ENCODE results near the gene TMPRSS11A.

The TMPRSS11A gene, protein sequence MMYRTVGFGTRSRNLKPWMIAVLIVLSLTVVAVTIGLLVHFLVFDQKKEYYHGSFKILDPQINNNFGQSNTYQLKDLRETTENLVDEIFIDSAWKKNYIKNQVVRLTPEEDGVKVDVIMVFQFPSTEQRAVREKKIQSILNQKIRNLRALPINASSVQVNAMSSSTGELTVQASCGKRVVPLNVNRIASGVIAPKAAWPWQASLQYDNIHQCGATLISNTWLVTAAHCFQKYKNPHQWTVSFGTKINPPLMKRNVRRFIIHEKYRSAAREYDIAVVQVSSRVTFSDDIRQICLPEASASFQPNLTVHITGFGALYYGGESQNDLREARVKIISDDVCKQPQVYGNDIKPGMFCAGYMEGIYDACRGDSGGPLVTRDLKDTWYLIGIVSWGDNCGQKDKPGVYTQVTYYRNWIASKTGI

DNA sequence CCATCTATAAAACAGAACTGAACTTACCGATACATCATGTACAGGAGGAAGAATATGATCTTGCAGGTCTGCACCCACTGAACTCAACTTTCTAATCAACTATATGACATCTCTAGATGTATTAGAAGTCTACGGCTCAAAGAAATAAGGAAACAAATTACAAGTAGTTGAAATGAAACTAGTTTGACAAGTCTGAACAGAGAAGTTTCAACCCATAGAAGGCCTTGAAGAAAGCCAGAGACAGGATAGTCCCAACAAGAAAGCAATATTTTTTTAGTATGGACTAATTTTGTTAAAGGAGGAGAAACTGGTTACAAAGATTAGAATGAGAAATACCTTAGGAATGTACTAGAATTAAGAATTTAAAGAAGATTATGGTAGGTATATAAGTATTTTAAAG, at the start of gene TMPRSS11A:
Gene TMPRSS11A (minus strand): TSS at position 138 of the 400 bp plus-strand sequence. CDS start 100 bp downstream, at position 38.
- no peak for DNase-seq

DNA sequence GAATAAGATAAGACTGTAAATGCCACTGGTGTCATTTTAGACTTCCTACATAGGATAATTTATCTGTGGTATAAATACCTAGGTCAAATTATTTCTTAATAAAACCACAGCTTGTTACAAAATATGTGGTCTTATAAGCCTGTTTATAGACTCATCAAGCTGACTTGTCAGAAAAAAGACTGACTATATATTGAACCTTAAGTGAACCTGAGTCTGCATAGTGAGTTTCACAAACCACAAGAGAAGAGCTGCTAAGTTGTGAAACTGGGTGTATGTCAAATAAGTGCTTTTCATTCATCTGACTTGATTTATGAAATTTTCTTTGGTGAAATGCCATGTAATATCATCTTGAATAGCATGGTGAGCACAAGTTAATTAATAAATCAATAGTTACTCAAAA, 48.4 kb upstream of the TMPRSS11A start:
- no peak for DNase-seq

DNA sequence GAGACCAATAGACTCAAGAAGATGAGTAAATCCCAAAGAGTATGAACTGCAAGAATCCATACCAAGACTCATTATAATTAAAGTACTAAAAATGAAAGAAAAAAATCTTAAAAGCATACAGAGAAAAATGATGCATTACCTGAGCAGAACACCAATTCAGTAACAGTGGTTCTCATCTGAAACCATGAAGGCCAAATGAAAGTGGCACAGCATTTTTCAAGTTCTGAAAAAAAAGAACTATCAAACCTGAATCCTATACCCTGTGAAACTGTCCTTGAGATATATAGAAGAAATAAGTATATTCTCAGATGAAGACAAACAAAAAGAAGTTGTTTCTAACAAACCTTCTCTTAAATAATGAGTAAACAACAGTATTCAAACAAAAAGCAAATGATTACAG, 39.6 kb upstream of the TMPRSS11A start:
- no peak for DNase-seq

DNA sequence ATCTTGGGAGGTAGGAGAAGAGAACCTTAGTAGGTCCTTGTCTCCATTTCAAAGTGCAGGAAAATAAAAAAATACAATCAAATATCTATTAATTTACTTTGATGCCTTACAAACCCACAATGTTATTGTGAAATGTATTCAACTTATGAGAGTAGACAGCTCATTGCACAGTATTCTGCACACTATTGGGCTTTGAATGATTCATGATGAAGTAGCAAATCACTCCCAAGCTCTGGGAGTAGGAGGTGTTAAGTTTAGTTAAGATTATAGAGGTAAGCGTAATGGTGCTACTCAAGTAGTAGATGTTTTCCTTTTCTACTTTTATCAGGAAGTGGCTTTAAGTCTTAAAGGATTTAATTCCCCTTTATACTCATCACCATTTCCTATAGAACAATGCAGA, 32.8 kb upstream of the TMPRSS11A start:
- no peak for DNase-seq

DNA sequence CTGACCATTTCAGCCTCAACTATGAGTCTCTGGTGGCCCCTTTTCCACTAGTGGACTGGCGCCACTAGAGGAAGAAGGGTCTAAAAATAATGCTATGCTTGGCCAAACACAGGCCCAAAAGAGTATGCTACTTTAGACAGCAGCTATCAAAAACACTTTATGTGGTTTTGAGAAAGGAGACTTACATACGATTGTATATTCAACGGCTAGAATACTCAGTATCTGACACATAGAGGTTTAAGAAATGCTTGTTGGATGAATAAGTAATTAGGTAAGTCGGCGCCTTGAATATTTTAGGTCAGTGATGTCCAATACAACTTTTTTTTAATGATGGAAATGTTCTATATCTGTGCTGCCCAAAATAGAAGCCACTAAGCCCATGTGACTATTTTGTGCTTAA, 25.7 kb upstream of the TMPRSS11A start:
- no peak for DNase-seq

DNA sequence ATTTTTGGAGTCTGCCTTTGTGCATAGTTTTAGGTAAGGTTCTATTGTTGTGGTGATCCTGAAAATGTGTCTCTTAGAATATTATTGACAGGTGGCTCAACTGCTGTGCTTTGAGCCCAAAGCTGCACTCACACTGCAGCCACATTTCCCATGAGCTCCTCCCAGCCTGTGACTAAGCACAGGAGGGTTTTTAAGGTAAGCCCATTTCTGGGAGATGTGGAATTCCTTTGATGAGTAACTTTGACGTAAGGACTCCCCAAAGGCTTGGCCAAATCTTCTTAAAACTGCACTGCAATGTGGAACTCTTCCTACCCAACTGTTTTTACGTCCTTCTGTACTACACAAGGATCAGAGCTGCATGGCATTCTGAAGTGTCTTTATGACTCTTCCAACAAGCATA, 20.0 kb upstream of the TMPRSS11A start:
- no peak for DNase-seq

DNA sequence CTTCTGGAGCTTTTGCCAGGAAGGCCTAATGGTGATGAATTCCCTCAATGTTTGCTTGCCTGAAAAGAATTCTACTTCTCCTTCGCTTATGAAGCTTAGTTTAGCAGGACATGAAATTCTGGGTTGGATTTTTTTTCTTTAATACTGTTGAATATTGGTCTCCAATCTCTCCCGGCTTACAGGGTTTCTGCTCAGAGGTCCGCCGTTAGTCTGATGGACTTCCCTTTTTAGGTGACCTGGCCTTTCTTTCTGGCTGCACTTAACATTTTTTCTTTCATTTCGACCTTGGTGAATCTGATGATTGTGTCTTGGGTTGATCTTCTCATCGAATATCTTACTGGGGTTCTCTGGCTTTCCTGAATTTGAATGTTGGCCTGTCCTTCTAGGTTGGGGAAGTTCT, 17.2 kb upstream of the TMPRSS11A start:
- DNase-seq: no peak

DNA sequence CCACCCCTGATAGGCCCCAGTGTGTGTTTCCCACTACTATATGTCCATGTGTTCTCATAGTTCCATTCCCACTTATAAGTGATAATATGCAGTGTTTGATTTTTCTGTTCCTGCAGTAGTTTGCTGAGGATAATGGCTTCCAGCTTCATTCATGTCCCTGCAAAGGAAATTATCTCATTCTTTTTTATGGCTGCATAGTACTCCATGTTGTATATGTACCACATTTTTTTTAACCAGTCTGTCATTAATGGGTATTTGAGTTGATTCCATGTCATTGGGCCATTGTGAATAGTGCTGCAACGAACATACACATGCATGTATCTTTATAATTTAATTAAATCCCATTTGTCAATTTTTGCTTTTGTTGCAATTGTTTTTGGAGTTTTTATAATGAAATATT, 10.3 kb upstream of the TMPRSS11A start:
- DNase-seq: no peak

DNA sequence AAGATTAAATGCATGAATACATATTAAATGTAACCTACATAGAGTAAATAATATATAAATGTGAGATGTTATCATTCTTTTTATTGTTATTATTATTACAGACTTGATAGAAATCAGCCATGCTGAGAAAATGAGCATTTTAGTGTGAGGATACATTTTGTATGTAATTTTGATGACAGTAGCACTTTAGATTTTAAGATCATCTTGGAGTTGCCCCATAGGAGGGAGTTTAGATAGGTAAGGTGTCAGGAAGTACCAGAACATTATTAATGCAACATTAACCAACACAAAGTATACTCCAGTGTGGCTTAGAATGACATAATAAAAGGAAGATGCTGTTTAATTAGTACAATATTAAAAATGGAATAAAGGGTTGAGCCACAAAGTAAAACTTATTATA, 8.4 kb downstream of the TMPRSS11A start:
- DNase-seq: no peak

DNA sequence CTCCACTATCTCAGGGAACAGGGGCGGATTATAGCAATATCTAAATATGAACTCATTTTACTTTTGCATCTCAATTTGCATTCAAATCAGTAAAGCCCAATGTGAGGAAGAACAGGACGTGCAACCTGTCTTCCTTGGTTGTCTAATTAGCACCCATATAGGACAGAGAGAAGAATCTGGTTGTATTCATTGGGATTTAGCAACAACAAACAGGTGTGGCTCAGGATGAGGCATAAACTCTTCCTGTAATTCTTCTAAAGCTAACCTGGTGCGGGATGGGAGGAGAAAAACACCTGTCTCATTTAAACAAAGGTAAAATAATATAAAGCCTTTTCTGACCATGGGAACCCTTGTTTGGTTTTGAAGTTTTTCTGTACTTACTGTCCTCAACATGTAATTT, 22.2 kb downstream of the TMPRSS11A start:
- no peak for DNase-seq

DNA sequence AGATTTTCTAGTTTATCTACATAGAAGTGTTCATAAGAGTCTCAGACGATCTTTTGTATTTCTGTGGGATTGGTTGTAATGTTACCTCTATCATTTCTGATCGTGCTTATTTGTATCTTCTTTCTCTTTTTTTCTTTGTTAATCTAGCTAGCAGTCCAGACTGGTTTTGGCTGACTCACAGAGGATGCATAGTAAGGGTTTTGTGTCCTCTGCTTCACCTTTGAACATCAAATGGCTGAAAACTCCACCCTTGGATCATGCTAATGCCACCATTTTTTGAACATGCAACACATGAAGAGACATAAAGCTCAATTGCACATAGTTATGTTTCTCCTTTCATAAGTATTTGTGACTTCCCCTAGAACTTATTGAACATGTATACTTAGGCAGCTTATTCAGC, 22.8 kb downstream of the TMPRSS11A start:
- no peak for DNase-seq

DNA sequence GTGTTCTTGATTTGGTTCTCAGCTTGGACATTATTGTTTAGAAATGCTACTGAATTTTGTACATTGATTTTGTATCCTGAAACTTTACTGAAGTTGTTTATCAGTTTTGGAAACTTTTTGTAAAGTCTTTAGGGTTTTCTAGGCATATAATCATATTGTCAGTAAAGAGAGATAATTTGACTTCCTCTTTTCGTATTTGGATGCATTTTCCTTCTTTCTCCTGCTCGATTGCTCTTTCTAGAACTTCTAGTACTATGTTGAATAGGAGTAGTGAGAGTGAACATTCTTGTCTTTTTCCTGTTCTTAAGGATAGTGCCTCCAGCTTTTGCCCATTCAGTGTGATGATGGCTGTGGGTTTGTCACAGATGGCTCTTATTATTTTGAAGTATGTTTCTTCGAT, 24.1 kb downstream of the TMPRSS11A start:
- no peak for DNase-seq

DNA sequence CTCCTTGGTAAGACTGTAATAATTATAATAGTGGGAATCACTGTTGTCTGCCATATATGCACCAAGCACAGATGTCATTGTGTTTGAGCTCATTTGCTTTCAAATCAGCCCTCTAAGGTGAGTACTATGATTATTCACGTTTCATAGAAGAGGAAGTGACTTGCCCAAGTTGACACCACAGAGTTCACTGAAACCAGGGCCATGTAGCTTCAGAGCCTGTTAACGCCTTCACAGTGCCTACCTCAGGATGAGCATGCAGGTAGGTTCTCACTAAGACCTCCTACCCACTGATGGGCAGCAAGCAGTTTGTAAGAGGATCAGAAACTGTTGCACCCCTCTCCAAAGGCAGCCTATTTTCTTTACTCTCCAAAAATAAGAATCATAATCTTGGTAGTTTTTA, 27.4 kb downstream of the TMPRSS11A start:
- no peak for DNase-seq

DNA sequence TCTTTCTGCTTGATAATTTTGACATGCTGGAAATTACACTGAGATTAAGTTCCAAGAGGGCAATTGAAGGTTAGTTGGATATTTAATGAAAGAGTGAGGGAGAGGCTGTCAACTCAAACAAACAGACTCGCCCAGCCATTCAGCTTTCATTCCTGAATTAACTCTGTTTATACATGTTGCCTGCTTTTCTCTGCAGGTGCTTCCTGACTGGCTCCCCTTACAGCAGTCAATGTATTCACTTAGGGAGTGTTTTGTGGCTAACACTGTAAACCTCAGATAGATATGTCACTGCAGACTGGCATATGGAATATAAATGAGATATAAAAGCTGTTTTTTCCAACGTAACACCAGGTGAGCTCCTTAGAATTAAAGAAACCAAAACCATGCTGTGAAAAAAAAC, 28.7 kb downstream of the TMPRSS11A start:
- no peak for DNase-seq

DNA sequence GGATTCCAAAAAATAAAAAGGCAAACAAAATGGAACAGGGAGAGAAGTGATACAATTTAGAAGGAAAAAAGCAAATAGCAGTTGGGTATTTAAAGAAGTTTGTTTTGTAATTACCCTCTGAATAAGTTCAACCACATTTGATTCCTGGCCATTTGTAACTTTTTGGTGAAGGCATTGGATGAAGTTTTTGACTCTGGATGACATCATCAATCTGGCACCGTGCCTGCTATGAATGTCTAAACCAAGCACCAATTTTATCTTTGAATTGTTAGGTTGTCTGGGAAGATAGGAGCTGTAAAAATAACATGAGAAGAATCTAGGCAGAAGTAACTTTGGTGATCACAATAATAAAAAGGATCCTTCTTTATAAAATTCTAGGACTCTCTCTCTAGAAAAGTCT, 29.5 kb downstream of the TMPRSS11A start:
- no peak for DNase-seq

DNA sequence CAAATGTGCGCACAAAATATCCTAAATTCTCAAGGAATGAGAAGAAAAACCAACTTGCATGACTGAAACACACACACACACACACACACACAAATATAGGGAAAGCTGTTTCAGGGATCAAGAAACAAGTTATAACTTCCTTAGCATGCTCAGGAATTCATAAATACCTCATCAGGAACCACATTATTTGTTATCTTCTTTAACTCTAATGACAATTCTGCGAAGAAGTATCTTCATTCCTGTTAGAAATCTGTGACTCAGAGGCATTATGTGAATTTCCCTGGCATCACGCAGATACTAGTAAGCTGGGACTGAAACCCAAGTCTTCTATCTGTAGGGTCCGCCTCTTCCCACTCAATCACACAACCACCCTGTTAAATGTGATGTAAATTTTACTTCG, 30.3 kb downstream of the TMPRSS11A start:
- no peak for DNase-seq

DNA sequence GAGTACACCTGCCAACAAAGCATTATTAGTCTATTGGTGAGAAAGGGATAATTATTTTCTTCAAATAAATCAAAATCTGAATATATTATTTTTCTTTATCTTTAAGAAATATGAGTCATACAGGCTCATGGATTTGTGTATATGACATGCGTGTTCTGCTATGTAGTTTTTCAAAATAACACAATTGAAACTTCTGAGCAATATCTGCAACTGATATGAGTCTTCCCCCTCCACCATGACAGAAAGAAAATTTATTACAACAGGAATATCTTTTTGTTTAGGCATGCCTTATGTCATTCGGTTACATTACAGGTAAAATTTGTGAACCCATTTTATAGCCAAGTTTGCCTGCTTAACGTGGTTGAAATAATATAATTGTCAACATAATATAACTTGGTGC, 32.0 kb downstream of the TMPRSS11A start:
- DNase-seq: no peak

DNA sequence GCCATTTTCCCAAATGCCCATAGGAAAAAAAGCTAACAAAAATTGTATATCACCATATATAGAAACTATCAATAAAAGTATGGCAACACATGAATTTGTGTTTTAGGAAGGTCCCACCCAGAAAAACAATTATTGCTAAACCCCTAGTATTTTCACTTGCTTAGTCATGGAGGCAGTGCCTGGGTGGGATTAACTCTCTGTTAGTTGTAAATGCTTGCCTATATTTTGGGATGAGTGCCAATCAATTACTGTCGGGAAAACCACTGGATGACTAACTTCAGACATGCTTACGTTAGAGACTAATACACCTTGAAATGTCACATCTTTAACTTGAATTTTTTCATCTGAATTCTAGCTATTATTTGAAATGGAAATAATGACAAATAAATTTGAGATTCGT, 33.9 kb downstream of the TMPRSS11A start:
- no peak for DNase-seq

DNA sequence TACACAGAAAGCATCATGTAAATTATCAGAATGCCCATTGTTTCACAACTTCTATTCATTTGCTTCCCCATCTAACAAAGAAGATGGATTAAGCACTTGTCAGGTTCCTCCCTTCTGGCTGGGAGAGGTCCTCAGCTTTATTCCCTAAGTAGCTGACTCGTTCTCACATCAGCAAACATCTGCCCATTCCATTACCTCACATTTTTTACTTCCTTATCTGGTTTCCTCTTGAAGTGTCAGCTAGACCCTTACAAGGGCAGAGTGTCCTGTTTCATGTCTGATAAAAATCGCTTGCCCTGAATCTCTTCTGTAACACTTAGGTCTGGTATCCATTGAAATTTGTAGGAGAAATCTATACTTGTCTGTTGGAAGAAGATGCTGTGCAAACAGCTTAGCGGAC, 34.7 kb downstream of the TMPRSS11A start:
- DNase-seq: no peak

DNA sequence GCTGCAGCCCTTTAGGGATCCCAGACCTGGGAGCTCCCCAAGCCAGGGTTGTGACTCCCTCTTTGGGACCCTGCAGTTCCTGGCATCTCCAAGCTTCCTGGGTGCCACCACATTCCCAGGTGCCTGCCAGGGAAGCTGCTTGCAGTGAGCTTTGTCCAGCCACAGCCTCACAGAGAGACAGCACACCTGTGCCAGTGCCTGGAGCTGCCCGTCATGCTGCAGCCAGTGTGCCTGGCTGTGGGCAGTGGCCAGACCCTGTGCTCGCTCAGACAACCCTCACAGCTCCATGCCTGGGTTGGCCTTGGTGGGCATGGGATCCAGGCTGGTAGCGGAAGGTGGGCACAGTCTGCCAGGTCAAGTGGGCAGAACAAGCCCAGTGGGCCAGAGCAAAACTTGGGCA, 36.0 kb downstream of the TMPRSS11A start:
- no peak for DNase-seq

DNA sequence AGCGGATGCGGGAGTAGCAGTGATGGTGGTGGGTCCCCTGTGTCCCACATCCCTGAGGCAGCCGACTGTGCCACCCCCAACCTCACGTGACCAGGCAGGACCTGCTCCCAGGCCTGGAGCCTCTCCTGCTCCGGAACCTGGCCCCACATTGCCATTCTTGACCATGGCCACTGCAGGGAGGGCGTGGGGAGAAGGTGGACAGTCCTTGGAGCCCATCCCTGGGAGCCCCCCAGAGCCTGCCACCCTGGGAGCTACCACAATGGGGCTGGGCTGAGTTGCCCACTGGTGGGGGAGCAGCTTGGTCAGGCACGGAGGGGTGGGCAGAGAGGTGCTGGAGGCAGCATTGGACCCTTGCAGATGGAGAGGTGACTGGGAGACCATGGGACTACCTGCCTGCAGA, 36.8 kb downstream of the TMPRSS11A start:
- no peak for DNase-seq

DNA sequence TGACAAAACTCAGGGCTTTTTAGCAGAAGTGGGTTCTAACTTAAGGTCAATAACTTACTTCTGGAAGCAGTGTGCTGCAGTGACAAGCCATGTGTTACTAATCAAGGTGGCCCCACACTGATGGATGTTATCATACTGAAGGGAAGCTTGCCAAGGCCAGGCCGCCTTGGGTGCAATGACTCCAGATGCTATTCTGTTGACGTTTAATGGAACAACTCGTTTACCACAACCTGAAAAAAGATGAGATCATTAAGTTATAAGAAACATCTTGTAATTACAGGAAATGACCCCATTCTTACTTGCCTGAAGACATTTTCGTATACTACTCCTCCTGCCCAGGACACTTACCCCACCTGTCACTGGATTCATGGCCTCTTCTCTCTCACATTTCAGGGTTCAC, 40.6 kb downstream of the TMPRSS11A start:
- DNase-seq: no peak

DNA sequence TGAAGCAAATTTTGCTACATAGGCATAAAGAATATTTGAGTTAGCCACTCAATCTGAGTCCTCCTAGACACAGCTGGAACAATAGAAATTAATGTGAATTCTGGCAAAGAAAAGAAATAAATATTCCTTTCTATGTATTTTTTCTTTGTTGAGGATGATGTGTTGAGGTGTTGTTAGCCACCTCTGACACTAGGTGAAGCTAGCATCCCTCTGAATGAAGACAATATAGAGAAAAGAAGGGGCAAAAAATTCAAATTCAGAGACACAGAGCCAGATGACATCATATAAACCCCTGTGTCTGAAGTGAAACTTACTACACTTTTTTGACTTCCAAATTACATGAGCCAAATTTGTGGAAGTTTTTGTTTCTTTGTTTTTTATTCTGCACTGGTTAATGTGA, 44.9 kb downstream of the TMPRSS11A start:
- no peak for DNase-seq

DNA sequence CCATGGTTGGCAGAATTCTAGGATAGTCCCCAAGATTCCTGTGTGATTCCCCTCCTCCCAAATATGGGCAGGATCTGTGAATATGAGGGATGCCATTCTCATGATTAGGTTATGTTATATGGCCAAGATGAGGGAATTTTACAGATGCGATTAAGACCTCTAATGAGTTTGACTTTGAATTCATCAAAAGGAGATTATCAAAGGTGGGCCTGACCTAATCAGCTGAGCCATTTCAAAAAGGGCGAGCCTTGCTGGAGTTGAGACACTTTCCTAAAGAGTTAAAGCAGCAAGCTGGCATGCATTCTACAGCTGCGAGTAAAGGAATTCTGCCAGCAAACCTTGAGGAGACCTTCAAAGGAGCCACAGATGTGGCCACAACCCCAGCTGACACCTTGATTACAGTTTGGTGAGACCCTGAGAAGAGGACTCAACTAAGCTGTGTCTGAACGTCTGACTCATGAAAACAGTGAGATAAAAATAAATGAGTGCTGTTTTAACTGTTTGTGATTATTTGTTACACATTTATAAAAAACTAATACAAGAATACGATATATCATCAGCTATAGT, 47.8 kb downstream of the TMPRSS11A start:
- DNase-seq: no peak

DNA sequence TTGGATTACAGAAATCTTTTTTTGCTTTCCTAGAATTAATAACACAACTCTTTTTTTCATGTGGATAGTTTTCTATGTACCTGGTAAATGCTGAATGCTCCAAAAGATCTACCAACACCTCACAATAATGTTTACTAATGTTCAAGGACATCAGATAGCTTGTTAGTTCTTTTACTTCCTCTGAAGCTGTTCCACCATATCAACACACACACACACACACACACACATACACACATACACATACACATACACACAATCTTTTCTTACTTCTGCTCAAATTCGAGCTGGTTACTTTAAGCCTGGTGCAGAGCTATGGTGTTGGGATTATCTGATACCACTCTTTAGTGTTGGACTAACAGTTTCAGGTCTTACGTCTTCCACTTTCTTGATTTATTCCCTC, 51.2 kb downstream of the TMPRSS11A start:
- no peak for DNase-seq
